ENCODE measurements around the gene TJP1.
A peak's percentile ranks its signal among the peaks of the same experiment; 100 is the strongest.
"Not testable (repeated sequence)": the region's sequence is repeated elsewhere in the genome, so short reads cannot be mapped to it uniquely, and the experiment has no call there.

The TJP1 gene

DNA sequence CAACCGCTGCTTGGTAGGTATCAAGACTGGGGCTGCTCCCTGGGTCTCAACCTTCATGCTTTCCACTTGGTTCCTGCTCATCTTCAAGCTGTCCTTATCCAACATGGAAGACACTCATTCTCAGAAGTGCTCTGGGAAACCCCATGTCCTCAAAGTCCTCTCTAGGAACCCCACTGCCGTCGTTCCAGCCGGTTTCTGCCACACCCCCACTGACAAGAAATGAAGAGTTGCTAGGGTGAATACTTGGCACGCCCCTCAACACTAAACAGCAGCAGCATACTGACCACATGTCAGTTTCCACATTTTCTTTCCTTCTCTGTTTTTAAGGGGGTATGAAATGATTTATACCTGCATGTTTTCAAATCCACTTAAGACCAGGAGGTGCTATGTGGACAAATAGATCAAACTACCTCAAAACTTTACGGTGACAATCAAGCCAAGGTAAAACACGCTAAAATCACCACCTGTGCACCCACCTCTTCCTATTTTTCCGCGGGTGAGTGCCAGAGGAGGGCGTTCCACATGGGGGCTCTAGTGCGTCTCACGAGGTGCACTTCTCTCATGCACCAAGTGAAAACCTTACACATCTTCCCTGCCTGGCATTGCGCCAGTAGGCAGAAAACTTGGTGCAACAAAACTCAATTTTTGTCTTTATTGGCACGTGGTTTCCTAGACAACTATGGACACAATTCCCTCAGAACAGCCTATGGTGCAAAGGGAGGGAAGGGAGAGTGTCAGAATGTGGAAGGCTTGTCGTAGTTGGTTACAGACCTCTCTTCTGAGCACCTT is 125.1 kb downstream of the TJP1 start:
- in situ Hi-C loops (cut with HindIII; ENCODE audit: low pct_unique_long_range_greater_than_20kb, low sequenced_read_pairs), result no loop called here
- DNase-seq (ENCODE audit: low read depth in 1 of 2, low spot score in 1 of 2), result no peak
- TF ChIP-seq JUND (IDR thresholded peaks at IDR 0.05; ENCODE audit: low read depth), result no peak

DNA sequence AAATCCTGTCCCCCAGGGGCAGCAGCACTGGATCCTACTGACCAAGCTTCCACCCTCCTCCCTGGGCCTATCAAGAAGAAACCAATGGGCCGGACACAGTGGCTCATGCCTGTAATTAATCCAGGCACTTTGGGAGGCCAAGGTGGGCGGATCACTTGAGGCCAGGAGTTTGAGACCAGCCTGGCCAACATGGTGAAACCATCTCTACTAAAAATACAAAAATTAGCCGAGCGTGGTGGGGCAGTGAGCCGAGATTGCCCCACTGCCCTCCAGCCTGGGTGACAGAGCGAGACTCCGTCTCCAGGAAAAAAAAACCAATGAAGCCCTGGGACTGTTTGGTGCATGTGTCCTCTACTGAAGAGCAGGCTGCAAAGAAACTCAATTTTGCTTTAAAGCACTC is 125.8 kb downstream of the TJP1 start:
- DNase-seq (ENCODE audit: low read depth in 1 of 2, low spot score in 1 of 2); in situ Hi-C loops (cut with HindIII; ENCODE audit: low pct_unique_long_range_greater_than_20kb, low sequenced_read_pairs): not testable (repeated sequence)

DNA sequence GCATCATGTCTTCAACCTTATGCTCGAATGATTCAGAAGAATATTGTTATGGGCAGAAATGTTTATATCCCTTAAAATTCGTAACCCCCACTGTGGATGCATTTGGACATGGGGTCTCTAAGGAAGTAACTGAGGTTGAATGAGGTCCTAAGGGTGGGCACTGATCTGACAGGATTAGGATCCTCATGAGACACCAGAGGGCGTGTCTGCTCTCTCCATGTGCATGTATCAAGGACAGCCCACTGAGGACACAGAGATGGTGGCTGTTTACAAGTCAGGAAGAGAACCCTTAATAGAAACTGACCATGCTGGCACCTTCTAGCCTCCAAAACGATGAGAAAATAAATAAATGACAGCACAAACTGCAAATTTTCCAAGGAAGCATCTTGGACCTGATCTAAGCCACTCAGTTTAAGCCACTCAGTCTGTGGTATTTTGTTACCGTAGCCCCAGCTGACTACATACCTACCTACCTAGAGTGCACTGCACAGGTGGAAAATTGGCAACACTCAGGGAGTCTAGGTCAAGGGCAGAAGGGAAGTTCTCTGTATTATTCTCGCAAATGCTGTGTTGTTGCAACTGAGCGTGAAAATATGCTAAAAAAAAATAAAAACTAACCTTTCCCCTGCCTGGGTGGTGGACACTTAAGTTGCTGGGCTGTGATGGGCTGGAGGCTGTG is 126.6 kb downstream of the TJP1 start:
- in situ Hi-C loops (cut with HindIII; ENCODE audit: low pct_unique_long_range_greater_than_20kb, low sequenced_read_pairs), result no loop called here
- TF ChIP-seq JUND (IDR thresholded peaks at IDR 0.05; ENCODE audit: low read depth), result no peak
- DNase-seq (ENCODE audit: low read depth in 1 of 2, low spot score in 1 of 2), result peak in 1 of 2 experiments; percentile 19

DNA sequence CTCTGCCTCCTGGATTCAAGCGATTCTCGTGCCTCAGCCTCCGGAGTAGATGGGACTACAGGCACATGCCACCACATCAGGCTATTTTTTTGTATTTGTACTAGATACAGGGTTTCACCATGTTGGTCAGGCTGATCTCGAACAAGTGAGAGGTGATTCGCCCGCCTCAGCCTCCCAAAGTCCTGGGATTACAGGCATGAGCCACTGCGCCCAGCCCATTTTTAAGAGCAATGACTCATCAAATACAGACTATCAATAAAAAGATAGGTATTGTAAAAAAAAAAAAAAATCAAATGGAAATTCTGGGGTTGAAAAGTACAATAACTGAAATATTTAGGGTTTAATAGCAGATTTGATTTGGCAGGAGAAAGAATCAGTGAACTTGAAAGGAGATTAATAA is 129.0 kb downstream of the TJP1 start:
- no peak for TF ChIP-seq JUND (IDR thresholded peaks at IDR 0.05; ENCODE audit: low read depth)
- in situ Hi-C loops (cut with HindIII; ENCODE audit: low pct_unique_long_range_greater_than_20kb, low sequenced_read_pairs), result no loop called here
- no peak for DNase-seq (ENCODE audit: low read depth in 1 of 2, low spot score in 1 of 2)

DNA sequence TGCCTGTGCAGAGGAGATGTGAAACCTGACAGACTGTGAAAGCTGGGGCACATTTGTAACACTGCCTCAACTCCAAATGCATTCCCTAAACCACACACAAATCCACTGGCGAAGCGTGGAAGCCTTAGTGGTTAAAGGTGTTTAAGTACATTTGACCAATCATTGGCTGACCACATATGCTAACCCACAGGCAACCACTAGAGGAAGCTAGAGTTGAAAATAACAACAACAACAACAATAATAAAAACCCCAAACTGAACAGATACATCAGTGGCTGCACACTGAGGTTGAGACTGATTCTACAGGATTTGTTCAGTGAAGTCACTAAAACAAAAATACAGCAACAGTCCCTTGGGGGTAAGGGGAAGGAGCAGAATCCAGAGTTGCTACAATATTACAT is 129.7 kb downstream of the TJP1 start:
- in situ Hi-C loops (cut with HindIII; ENCODE audit: low pct_unique_long_range_greater_than_20kb, low sequenced_read_pairs), result no loop called here
- TF ChIP-seq JUND (IDR thresholded peaks at IDR 0.05; ENCODE audit: low read depth), result no peak
- peak in 1 of 2 experiments; percentile 18 for DNase-seq (ENCODE audit: low read depth in 1 of 2, low spot score in 1 of 2)

DNA sequence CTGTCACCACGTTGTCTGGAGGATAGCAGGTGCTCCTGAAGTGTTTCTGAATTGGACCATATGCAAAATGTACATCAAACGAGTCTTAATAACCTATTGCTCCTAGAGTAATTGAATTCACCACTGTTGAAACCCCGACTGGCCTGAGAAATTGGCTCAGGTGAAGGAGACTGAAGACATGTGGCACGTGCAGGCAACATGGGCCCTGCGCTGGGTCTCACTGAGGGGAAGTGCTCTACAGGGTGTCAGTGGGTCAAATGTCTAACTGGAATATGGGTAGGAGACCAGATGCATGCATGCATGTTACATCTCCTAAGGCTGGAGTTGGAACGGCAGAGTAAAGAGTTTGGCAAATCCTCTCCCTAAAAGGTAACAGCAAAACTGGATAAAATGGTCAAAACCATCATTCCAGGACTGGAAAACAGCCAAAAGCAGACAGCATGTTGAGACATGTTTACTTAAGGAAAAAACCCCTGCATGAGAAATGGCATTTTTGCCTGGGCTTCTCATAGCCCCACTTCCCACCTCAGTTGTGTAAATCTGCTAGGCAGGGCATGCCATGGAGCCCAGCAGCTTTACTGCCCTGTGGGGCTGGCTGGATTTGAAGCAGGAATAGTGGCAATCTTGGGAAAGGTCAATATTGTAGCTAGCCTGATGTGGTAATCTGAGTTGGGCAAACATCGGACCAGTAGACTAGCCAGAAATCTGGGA is 131.3 kb downstream of the TJP1 start:
- in situ Hi-C loops (cut with HindIII; ENCODE audit: low pct_unique_long_range_greater_than_20kb, low sequenced_read_pairs), result no loop called here
- DNase-seq (ENCODE audit: low read depth in 1 of 2, low spot score in 1 of 2), result no peak
- no peak for TF ChIP-seq JUND (IDR thresholded peaks at IDR 0.05; ENCODE audit: low read depth)

DNA sequence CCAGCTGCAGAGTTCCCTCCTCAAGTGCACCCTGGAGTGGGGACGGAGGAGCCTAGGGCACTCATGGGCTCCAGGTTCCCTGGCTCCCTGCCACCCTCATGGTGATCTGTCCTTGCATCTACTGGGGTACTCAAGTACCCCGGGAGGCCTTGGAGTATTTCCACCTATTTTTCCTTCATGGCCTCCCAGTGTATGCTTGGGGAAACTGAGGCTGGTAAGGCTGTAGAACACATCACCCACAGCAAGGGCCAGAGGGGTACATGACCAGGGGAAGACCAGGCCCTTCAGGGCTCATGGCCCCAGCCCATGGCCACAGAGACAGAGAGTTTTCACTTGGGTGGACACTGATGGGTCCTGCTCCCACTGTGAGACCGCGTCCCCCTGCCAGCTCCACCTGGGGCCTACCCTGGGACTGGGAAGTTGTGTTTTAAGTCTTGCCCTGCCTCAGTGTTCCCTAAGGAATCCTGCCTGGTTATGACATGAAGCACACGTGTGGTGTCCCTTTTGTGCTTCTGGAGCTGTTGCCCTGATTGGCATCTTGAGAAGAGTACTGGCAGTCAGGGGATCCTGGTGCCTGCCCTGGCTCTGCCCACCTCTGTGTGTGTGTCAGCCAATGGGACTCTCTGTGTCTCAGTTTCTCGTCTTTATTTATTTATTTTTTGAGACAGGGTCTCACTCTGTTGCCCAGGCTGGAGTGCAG is 132.8 kb downstream of the TJP1 start:
- in situ Hi-C loops (cut with HindIII; ENCODE audit: low pct_unique_long_range_greater_than_20kb, low sequenced_read_pairs), result no loop called here
- DNase-seq (ENCODE audit: low read depth in 1 of 2, low spot score in 1 of 2), result no peak

DNA sequence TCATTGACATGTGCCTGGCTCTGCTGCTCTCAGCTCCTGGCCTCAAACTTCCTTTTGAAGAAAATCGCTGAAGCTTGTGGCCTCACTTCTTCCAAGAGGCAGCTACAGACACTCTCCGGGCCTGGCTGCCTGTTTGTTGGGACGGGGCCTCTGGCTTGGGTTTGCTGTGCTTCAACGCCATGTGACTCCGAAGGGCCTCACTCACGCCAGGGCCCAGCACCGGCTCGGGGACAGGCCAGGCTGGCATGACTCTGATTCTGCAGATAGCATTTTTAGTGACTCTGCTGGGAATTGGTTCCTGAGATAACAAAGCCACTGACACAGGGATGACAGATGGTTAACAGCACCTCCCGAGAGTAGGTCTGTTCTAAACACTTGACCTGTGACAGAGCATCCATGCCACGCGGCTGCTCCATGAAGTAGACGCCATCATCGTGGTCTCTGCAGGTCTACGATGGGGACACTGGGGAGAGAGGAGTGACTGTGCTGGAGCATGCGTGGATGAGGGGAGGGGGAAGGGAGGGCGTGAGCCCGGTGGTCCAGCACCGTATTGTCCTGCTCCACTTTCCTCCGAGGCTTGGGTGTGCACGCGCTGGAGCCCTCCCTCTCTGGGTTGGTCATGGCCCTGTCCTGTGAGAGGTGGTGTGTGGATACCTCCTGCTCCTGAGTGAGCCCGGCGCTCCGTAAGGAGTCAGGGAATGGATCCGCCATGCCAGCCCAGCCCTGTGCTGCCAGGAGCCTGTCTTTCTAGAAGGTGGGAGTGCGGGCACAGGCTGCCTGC is 133.6 kb downstream of the TJP1 start:
- in situ Hi-C loops (cut with HindIII; ENCODE audit: low pct_unique_long_range_greater_than_20kb, low sequenced_read_pairs), result no loop called here
- DNase-seq (ENCODE audit: low read depth in 1 of 2, low spot score in 1 of 2), result no peak
- no peak for TF ChIP-seq JUND (IDR thresholded peaks at IDR 0.05; ENCODE audit: low read depth)

More for the DNA sequence above, 132.8 kb downstream of the TJP1 start:
- no peak for TF ChIP-seq JUND (IDR thresholded peaks at IDR 0.05; ENCODE audit: low read depth)

DNA sequence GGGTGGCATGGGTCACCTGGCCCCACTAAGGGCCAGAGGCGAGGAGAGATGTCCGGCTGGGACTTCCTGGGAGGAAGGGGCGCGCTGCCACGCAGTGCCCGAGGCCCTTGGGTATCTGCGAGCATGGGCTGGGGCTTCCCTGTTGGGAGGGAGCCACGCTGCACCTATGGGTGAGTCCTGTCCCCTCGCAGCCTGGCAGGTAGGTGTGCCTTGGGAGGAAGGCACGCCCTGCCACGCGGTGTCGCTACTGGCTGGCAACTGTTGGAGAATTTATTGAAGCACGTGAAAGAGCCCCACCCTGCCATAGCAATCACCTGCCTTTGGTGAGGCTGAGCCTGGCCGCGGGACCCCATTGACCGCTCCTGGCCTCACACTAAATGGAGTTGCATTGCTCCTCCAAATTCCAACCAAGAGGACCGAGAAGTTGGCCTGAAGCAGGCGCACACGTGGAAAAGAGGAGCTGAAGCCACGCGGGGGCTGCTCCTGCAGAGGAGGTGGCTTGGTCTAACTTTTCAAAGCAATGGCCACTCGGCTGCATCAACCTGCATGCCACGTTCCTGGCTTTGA is 134.2 kb downstream of the TJP1 start:
- TF ChIP-seq JUND (IDR thresholded peaks at IDR 0.05; ENCODE audit: low read depth), result no peak
- no peak for DNase-seq (ENCODE audit: low read depth in 1 of 2, low spot score in 1 of 2)
- in situ Hi-C loops (cut with HindIII; ENCODE audit: low pct_unique_long_range_greater_than_20kb, low sequenced_read_pairs), result no loop called here

DNA sequence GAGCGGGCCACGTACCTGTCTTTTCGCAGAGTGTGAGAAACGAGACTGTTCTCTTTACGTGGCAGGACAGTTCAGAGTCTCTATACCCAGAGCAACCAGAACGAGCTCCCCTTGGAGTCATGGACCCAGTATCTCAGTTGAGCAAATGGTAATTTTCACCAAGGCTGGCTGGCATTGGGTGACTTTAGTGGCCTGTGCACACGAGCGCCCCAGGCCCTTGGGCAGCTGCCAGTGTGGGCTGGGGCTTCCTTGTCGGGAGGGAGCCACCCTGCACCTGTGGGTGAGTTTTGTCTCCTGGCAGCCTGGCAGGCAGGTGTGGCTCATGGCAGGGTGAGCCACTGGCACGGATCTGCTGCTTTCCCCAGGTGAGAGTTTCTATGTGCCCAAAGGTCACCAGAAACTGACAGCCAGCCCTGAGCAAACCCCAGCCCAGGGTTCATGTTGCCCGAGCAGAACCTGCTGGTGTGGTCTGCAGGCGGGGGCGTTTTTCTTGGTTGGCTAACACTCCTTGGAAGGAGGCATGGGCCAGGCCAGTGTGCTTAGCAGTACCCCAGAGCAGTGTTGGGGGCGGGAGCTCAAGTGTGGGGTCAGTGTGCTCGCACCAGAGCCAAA is 135.0 kb downstream of the TJP1 start:
- no peak for DNase-seq (ENCODE audit: low read depth in 1 of 2, low spot score in 1 of 2)
- in situ Hi-C loops (cut with HindIII; ENCODE audit: low pct_unique_long_range_greater_than_20kb, low sequenced_read_pairs), result no loop called here

DNA sequence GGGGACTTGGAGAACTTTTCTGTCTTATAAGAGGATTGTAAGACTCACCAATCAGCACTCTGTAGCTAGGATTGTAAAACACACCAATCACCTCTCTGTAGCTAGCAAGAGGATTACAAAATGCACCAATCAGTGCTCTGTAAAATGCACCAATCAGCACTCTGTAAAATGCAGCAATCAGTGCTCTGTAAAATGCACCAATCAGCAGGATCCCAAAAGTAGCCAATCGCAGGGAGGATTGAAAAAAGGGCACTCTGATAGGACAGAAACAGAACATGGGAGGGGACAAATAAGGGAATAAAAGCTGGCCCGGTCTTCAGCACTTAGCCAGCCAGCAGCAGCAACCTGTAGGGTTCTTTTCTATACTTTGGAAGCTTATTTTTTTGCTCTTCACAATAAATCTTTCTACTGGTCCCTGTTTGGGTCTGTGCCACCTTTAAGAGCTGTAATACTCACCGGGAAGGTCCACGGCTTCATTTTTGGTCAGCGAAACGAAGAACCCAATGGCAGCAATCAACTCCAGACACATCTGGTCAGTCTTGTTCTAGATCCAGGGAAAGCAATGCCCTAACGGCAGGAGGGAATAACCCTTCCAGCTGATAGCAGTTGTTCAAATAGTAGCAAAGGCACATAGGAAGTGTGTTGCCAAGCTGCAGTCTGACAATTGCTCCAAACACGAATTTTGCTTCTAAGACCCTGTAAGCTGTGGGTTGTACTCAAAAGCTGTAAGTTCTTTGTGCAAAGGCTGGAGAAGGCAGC is 135.6 kb downstream of the TJP1 start:
- in situ Hi-C loops (cut with HindIII; ENCODE audit: low pct_unique_long_range_greater_than_20kb, low sequenced_read_pairs), result no loop called here
- no peak for TF ChIP-seq JUND (IDR thresholded peaks at IDR 0.05; ENCODE audit: low read depth)
- no peak for DNase-seq (ENCODE audit: low read depth in 1 of 2, low spot score in 1 of 2)

More for the DNA sequence above, 135.0 kb downstream of the TJP1 start:
- TF ChIP-seq JUND (IDR thresholded peaks at IDR 0.05; ENCODE audit: low read depth), result no peak
